ENCODE results near the gene FOXF1.

Gene FOXF1

DNA sequence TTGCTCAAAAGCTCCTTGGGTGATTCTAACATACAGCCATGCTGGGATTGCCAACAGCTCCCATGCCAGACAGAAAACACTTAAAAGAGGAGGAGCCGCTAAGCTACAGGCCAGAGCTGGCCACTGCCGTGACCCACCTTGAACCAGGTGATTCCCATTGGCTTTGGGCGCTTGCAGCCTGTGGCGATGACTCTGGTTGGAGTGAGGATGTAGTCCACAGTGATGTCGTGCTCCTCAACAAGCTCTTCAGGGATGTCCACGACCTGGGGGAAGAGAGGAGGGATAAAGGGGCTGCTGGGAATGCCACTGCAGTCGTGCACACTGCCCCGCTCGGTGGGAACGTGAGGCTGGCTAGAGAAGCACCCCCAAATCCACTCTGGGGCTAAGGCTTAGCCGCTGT, 31.2 kb downstream of the FOXF1 start:
- Histone ChIP-seq H3K4me2 (ENCODE audit: low read length) (no peak overlapping the region), H3K4me3 (ENCODE audit: low read length) (no peak overlapping the region), H2BK120ac (ENCODE audit: low read depth, low read length) (no peak overlapping the region), H3K79me2 (ENCODE audit: control insufficient read depth, insufficient read depth, low read length) (no peaks in the 10 kb centered on the region), H3K4ac (ENCODE audit: low read depth, low read length) (no peak overlapping the region), H3K79me1 (ENCODE audit: low read length) (no peaks in the 10 kb centered on the region), H2BK5ac (ENCODE audit: low read length) (no peak overlapping the region), H3K56ac (ENCODE audit: low read length) (no peak overlapping the region), H2AK5ac (ENCODE audit: low read length) (no peak overlapping the region), H3K18ac (ENCODE audit: low read length) (no peak overlapping the region), H3K27ac (ENCODE audit: low read depth, low read length) (no peak overlapping the region), H3K4me1 (ENCODE audit: control insufficient read depth, low read depth, low read length) (no peaks in the 10 kb centered on the region), H3K9ac (ENCODE audit: low read length) (no peak overlapping the region), H4K5ac (ENCODE audit: low read length) (no peak overlapping the region), H4K8ac (ENCODE audit: low read depth, low read length) (no peak overlapping the region), H3K23ac (ENCODE audit: low read length) (no peak overlapping the region), H3K27me3 (ENCODE audit: insufficient read depth, low read length, poor library complexity) (no peaks in the 10 kb centered on the region), H3K36me3 (ENCODE audit: control insufficient read depth, insufficient read depth, low read length) (no peaks in the 10 kb centered on the region), H2BK15ac (replicated peaks; ENCODE audit: low read depth) (no peak overlapping the region)
- no peak for DNase-seq
- no CpG with 5 or more reads among the region's 11 CpGs for WGBS (ENCODE audit: extremely low coverage, insufficient coverage, low lambda C conversion rate)

DNA sequence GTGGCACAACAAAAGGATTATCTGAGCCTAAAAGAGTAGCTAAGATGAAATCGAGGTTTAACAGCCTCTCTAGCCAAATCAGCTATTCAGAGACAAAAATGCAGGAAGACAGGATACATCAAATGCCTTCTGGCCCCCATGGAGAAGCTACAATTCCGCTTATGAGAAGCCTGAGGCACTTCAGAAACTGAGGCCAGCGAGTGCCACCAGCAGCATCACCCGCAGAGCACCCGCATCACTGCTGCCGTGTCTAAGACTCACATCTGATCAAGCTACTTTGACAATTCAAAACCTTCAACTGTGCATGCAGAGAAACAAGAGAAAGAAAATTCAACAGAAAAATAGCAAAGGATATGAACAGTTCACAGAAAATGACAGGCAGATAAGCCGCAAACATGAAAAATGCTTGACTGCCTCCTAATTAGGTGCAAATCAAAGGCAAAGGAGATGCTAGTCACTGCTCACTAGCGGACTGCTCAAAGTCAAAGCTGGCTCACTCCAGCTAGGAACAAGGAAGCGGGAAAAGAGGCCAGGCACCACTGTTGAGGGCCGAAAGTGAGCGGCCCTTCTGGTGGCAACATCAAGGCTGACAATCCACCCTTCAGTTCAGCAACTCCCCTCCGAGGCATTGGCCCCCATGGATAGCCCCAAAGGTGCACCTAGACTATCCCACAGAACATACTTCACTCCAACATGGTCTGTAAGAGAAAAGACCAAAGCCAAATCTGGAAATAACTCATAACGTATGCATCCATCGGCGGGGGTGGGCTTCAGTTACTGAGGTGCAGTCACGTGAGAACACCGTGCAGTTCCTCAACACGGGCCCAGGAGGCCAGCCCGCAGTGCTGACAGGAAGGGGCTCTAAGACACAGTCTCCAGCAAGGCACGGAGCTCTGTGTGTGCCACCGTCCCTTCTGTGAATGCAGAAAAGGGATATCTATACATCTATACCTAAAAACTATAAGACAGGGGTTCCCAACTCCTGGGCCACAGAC, 32.7 kb downstream of the FOXF1 start:
- Histone ChIP-seq H3K56ac (ENCODE audit: low read length) (no peak overlapping the region), H3K4ac (ENCODE audit: low read depth, low read length) (no peak overlapping the region), H4K8ac (ENCODE audit: low read depth, low read length) (no peak overlapping the region), H4K5ac (ENCODE audit: low read length) (no peak overlapping the region), H3K79me1 (ENCODE audit: low read length) (no peaks in the 10 kb centered on the region), H3K23ac (ENCODE audit: low read length) (no peak overlapping the region), H3K27ac (ENCODE audit: low read depth, low read length) (no peak overlapping the region), H3K9ac (ENCODE audit: low read length) (no peak overlapping the region), H2AK5ac (ENCODE audit: low read length) (no peak overlapping the region), H2BK5ac (ENCODE audit: low read length) (no peak overlapping the region), H3K4me1 (ENCODE audit: control insufficient read depth, low read depth, low read length) (no peaks in the 10 kb centered on the region), H3K79me2 (ENCODE audit: control insufficient read depth, insufficient read depth, low read length) (no peaks in the 10 kb centered on the region), H2BK15ac (replicated peaks; ENCODE audit: low read depth) (no peak overlapping the region), H3K18ac (ENCODE audit: low read length) (no peak overlapping the region), H2BK120ac (ENCODE audit: low read depth, low read length) (no peak overlapping the region), H3K27me3 (ENCODE audit: insufficient read depth, low read length, poor library complexity) (no peaks in the 10 kb centered on the region), H3K4me2 (ENCODE audit: low read length) (no peak overlapping the region), H3K36me3 (ENCODE audit: control insufficient read depth, insufficient read depth, low read length) (no peaks in the 10 kb centered on the region), H3K4me3 (ENCODE audit: low read length) (no peak overlapping the region)
- DNase-seq = no peak
- WGBS (ENCODE audit: extremely low coverage, insufficient coverage, low lambda C conversion rate) = no CpG with 5 or more reads among the region's 21 CpGs

DNA sequence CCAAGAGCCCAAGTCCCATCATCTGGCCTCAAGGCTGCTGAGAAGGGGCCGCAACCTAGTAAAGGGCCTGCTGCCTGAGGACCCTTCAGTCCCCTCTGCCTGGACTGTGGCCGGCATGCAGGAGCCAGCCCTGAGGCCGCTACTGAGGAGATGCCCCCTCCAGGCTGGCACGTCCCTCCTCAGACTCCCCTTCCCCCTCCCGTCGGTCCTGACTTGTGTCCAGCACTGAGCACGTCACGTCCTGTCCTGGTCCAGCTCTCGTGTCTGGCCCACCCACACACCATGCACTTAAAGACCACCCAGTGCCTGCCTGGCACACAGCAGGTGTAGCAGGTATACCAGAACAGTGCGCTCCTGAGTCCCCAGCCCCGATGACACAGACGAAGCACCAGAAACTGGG, 35.2 kb downstream of the FOXF1 start:
- no peak overlapping the region for H2BK5ac ChIP-seq (ENCODE audit: low read length)
- no peaks in the 10 kb centered on the region for H3K4me1 ChIP-seq (ENCODE audit: control insufficient read depth, low read depth, low read length)
- no peak overlapping the region for H3K4me2 ChIP-seq (ENCODE audit: low read length)
- no peaks in the 10 kb centered on the region for H3K79me1 ChIP-seq (ENCODE audit: low read length)
- no peak overlapping the region for H3K4ac ChIP-seq (ENCODE audit: low read depth, low read length)
- no peak overlapping the region for H3K18ac ChIP-seq (ENCODE audit: low read length)
- H2BK120ac ChIP-seq (ENCODE audit: low read depth, low read length) = no peak overlapping the region
- H2AK5ac ChIP-seq (ENCODE audit: low read length) = no peak overlapping the region
- H3K9ac ChIP-seq (ENCODE audit: low read length) = no peak overlapping the region
- H3K56ac ChIP-seq (ENCODE audit: low read length) = no peak overlapping the region
- no peak overlapping the region for H3K23ac ChIP-seq (ENCODE audit: low read length)
- H2BK15ac ChIP-seq (replicated peaks; ENCODE audit: low read depth) = no peak overlapping the region
- H4K5ac ChIP-seq (ENCODE audit: low read length) = no peak overlapping the region
- H3K79me2 ChIP-seq (ENCODE audit: control insufficient read depth, insufficient read depth, low read length) = no peaks in the 10 kb centered on the region
- H3K27ac ChIP-seq (ENCODE audit: low read depth, low read length) = no peak overlapping the region
- no peak overlapping the region for H3K4me3 ChIP-seq (ENCODE audit: low read length)
- DNase-seq = no peak
- H3K27me3 ChIP-seq (ENCODE audit: insufficient read depth, low read length, poor library complexity) = no peaks in the 10 kb centered on the region
- no peak overlapping the region for H4K8ac ChIP-seq (ENCODE audit: low read depth, low read length)
- H3K36me3 ChIP-seq (ENCODE audit: control insufficient read depth, insufficient read depth, low read length) = no peaks in the 10 kb centered on the region
- no CpG with 5 or more reads among the region's 12 CpGs for WGBS (ENCODE audit: extremely low coverage, insufficient coverage, low lambda C conversion rate)

DNA sequence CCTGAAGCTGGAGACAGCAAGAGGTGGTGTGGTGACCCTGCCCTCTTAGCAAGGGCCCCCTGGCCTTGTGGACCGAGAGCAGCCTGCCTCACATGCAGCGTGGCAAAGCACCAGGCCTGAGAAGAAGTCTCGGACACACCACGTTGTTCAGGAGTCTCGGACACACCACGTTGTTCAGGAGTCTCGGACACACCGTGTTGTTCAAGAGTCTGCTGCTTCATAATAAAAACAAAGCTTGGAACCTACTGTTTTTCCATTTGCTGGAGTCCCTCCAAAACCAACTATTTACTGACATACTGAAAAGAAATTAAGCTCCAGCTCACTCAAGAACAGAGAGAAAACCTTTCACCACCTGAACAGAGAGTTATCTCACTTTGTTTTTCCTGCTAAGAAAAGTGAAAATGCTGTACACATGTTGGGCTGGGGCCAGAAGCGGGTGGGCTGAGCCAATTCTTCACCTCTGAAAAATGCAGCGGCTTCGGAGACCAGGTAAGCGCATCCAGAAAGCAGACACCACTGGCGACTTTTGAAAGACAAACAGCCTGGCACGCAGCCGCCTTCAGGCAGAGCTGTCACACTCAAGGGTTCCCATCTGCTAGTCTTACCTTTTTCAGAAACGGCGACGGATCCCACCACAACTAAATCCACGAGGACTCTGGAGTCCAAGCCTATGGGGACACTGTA, 35.8 kb downstream of the FOXF1 start:
- no CpG with 5 or more reads among the region's 19 CpGs for WGBS (ENCODE audit: extremely low coverage, insufficient coverage, low lambda C conversion rate)

DNA sequence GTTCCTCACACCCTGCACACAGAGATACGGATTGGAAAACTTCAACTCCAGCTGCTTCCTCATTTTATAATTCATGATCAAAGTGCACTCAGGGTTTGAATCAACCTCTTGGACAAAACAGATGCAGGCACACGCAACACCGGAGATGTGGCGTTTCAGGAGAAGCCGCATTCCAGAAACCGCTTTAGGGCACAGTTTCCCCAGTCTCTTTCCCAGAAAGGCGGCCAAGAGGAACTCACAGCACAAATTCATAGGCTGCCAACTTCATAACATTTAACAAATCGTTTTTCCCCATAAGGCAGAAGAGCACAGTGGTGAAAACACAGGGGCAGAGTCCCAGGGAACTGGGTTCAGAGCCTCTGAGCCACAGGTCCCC, 36.3 kb downstream of the FOXF1 start:
- H3K36me3 ChIP-seq (ENCODE audit: control insufficient read depth, insufficient read depth, low read length) = no peaks in the 10 kb centered on the region
- no CpG with 5 or more reads among the region's 8 CpGs for WGBS (ENCODE audit: extremely low coverage, insufficient coverage, low lambda C conversion rate)
- no peak overlapping the region for H3K4ac ChIP-seq (ENCODE audit: low read depth, low read length)

More for the DNA sequence above, 35.8 kb downstream of the FOXF1 start:
- Histone ChIP-seq H4K5ac (ENCODE audit: low read length) (no peak overlapping the region), H3K23ac (ENCODE audit: low read length) (no peak overlapping the region), H3K36me3 (ENCODE audit: control insufficient read depth, insufficient read depth, low read length) (no peaks in the 10 kb centered on the region), H3K27ac (ENCODE audit: low read depth, low read length) (no peak overlapping the region), H2AK5ac (ENCODE audit: low read length) (no peak overlapping the region), H2BK15ac (replicated peaks; ENCODE audit: low read depth) (no peak overlapping the region), H2BK120ac (ENCODE audit: low read depth, low read length) (no peak overlapping the region), H2BK5ac (ENCODE audit: low read length) (no peak overlapping the region), H3K4me1 (ENCODE audit: control insufficient read depth, low read depth, low read length) (no peaks in the 10 kb centered on the region), H4K8ac (ENCODE audit: low read depth, low read length) (no peak overlapping the region), H3K56ac (ENCODE audit: low read length) (no peak overlapping the region), H3K79me2 (ENCODE audit: control insufficient read depth, insufficient read depth, low read length) (no peaks in the 10 kb centered on the region), H3K4me3 (ENCODE audit: low read length) (no peak overlapping the region), H3K4ac (ENCODE audit: low read depth, low read length) (no peak overlapping the region), H3K79me1 (ENCODE audit: low read length) (no peaks in the 10 kb centered on the region), H3K4me2 (ENCODE audit: low read length) (no peak overlapping the region), H3K18ac (ENCODE audit: low read length) (no peak overlapping the region), H3K27me3 (ENCODE audit: insufficient read depth, low read length, poor library complexity) (no peaks in the 10 kb centered on the region), H3K9ac (ENCODE audit: low read length) (no peak overlapping the region)
- no peak for DNase-seq

More for the DNA sequence above, 36.3 kb downstream of the FOXF1 start:
- Histone ChIP-seq H4K5ac (ENCODE audit: low read length) (no peak overlapping the region), H2AK5ac (ENCODE audit: low read length) (no peak overlapping the region), H3K18ac (ENCODE audit: low read length) (no peak overlapping the region), H3K4me3 (ENCODE audit: low read length) (no peak overlapping the region), H3K79me1 (ENCODE audit: low read length) (no peaks in the 10 kb centered on the region), H3K9ac (ENCODE audit: low read length) (no peak overlapping the region), H3K4me2 (ENCODE audit: low read length) (no peak overlapping the region), H2BK5ac (ENCODE audit: low read length) (no peak overlapping the region), H2BK15ac (replicated peaks; ENCODE audit: low read depth) (no peak overlapping the region), H3K56ac (ENCODE audit: low read length) (no peak overlapping the region), H3K4me1 (ENCODE audit: control insufficient read depth, low read depth, low read length) (no peaks in the 10 kb centered on the region), H2BK120ac (ENCODE audit: low read depth, low read length) (no peak overlapping the region), H4K8ac (ENCODE audit: low read depth, low read length) (no peak overlapping the region), H3K79me2 (ENCODE audit: control insufficient read depth, insufficient read depth, low read length) (no peaks in the 10 kb centered on the region), H3K27ac (ENCODE audit: low read depth, low read length) (no peak overlapping the region), H3K27me3 (ENCODE audit: insufficient read depth, low read length, poor library complexity) (no peaks in the 10 kb centered on the region), H3K23ac (ENCODE audit: low read length) (no peak overlapping the region)
- no peak for DNase-seq
